HK-2 (cell line): ENCODE data around the gene SMAP1.

Source experiments
- DNase-seq: peaks from one replicate; pipeline ENCODE4 v3.0.0-alpha.2; 2018; ENCODE audit not compliant: unreplicated experiment

The SMAP1 gene

GRCh38 chr6:70667711-70668498 is at the start of gene SMAP1:
TSS of gene SMAP1 (plus strand) at chr6:70667883. CDS start at chr6:70668024, 141 bp downstream.
- peak; percentile 94 for DNase-seq

DNA sequence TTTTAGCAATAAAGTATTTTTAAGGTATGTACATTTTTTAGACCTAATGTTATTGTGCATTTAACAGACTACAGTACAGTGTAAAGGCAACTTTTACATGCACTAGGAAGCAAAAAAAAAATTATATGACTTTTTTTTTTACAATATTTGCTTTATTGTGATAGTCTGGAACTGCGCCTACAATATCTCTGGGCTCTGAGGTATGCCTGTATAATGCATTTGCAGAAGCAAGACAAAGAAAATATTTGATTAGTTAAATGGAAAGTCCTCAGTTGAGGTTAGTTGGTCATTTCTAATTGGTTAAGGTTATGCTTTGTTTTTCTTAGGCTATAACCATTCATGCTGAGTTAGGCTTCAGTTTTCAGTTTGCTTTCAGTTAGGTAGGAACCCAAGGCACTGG is 46.9 kb upstream of the SMAP1 start:
- DNase-seq: no peak

GRCh38 chr6:70622461-70622860 is 45.2 kb upstream of the SMAP1 start:
- no peak for DNase-seq

DNA sequence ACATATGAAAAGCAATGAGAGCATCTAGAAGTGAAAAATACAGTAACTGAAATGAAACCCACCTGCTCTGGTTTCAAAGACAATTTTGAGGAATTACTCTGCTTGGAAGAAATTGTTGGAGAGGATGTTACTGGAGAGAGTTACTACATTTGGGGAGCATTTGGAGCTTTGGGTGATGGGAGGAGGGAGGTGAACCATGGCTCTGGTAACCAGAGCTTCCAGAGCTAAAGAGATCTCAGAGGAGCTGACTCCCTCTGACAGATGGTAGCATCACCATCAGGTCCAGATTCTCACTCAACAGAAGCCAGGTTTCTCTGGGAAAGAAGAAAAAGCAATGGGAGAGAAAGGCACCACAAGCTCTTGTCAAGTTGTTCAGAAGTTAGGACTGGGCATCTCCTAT is 42.2 kb upstream of the SMAP1 start:
- no peak for DNase-seq

DNA sequence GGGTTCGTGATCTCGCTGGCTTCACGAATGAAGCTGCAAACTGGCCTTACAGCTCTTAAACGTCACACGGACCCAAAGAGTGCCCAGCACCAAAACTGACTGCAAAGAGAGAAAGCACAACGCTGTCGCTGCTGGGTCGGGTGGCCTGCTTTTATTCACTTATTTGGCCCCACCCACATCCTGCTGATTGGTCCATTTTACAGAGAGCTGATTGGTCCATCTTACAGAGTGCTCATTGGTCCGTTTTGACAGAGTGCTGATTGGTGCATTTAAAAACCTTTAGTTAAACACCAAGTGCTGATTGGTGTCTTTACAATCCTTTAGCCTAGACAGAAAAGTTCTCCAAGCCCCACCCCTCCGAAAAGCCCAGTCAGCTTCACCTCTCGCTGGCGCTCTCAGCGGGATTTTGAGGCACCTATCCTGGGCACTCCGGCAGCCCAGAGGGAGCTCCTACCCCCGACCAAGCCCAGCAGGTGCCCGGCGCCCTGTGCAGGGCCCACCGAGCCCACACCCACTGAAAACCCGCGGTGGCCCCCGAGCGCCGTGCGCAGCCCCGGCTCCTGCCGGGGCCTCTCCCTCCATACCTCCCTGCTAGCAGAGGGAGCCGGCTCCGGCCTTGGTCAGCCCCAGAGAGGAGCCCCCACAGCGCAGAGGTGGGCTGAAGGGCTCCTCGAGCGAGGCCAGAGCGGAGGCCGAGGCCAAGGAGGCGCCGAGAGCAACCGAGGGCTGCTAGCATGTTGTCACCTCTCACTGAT is 40.0 kb upstream of the SMAP1 start:
- DNase-seq: no peak

GRCh38 chr6:70629929-70630328 is 37.8 kb upstream of the SMAP1 start:
- no peak for DNase-seq

GRCh38 chr6:70633870-70634269 is 33.8 kb upstream of the SMAP1 start:
- DNase-seq: no peak

DNA sequence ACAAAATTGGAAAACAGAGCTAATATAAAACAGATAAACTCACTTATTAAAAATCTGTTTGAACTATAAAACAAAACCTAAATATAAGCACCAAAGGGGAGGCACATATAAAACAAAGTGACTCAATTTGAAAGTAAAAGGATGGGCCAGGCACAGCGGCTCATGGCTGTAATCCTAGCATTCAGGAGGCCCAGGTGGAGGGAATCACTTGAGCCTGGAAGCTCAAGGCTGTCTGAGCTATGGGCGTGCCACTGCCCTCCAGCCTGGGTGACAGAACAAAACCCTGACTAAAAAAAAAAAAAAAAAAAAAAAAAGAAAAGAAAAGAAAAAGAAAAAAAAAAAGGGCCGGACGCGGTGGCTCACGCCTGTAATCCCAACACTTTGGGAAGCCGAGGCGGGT is 31.1 kb upstream of the SMAP1 start:
- DNase-seq: no peak

- DNase-seq: no peak
Measured at GRCh38 chr6:70638468-70638867, 29.2 kb upstream of the SMAP1 start.

DNA sequence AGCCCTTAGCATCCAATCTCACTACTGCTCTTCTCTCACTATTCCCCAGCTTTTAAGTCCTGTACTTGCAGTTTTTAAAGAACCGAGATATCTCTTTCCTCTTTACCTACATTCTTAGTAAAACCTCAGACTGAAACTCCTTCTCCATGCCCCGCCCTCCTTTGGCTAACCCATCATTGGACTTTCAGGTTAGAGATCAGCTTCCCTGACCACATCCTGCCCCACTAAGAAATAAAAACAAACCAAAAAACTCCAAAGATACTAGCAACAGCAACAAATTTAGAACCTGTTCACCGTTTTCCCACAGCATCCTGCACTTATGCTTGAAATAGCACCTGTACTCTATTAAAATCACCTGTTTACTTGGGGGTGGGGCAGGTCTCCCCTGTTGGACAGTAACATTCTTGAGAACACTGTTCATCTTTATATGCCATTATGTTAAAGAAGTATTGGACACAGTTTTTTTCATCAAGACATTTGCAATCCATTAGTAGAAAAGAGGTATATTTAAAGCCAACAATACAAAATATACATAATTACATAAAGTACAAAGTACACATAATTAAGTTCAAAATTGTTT is 16.3 kb upstream of the SMAP1 start:
- DNase-seq: no peak

- no peak for DNase-seq
Measured at GRCh38 chr6:70652216-70652615, 15.5 kb upstream of the SMAP1 start.

DNA sequence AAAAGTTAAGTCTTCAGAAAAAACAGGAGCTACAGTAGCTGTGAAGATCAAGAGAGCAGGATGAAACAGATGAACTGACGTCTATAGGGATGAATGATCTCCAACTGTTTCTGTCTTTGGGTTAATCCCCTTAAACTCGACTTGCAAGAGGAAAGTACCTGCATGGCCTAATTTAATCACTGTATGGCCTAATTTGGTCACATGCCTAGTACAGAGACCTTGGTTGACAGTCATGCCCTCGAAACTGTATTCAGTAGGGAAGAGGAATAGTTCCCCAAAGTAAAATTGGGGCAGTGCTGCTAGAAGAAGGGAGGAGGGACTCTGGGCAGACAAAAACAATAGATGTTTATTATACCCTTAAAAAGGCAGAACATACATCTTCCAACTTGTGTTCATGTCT is 10.0 kb upstream of the SMAP1 start:
- no peak for DNase-seq

GRCh38 chr6:70663881-70664466 is 3.7 kb upstream of the SMAP1 start:
- DNase-seq: no peak

- DNase-seq: no peak
Measured at GRCh38 chr6:70666706-70667105, 977 bp upstream of the SMAP1 start.

DNA sequence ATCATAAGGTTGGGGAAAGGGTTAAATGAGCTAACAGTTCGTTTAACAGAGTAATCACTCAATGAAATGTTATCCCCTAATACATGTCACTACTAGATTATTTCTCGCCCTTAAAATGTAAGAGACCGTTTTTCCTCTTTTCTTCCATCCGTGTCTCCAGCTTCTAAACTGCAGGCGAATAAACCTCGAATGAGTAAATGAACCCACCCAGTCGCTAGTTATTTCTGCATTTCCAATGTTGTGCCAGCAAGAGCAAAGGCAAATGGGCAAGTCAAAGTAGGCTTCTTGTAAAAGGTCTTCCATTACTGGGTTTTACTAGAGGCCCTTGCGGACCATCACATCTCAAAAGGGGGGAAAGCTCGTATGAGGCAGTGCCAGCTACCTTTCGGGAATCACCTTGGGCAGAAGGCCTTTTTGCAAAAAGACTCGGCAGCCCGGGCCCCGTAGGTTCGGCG is 400 bp upstream of the SMAP1 start:
- no peak for DNase-seq

DNA sequence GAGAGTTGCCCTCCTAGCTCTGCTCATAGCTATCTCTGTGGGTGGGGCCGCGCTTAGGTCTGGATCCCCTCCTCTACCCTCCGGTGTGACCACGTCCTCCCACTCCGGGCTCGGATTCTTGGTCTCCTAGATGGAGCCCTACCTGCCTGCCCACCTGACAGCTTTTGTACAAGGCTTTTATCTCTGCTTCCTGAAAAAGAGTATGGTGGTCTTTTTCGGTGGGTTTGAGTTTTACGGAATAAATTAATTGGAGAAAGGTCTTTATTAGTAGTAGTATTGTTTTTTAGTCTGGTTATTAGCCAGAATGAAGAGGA is 773 bp downstream of the SMAP1 start:
- DNase-seq: no peak

DNA sequence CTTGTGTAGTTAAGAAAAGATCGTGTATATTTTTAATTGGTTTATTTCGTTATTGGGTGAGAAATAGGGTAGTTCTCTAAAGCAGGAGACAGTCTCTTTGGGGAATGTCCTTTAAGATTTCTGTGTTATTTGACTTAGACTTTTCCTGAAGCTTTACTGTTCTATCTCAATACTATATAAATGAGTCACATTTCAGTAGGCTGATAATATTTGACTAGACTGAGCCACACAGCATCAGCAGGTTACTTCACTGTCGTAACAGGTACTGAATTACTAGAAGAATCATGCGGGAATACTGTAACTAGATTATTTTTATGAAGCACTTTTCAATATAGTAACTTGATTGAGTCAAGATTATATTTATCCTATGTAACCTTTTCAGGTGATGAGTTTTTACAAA is 1.4 kb downstream of the SMAP1 start:
- DNase-seq: no peak

GRCh38 chr6:70672549-70672948 is 4.9 kb downstream of the SMAP1 start:
- no peak for DNase-seq

DNA sequence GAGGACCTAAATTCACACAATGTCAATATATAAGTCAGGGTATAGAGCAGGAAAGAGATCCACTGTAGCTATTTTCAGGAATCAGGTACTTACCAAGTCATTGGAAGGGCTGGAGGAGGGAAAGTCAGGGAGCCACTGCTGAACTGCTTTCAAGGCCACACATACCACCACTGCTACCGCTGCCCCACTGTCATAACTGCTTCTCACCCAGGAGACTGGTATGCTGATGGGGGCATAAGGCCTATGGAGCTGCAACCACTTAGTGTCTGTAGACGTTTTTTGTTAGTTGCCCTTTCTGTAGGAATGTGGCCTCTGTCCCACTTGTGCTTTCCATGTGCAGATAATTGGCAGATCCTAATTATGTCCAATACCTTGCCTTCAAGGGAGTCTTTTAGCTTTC is 5.4 kb downstream of the SMAP1 start:
- DNase-seq: no peak

DNA sequence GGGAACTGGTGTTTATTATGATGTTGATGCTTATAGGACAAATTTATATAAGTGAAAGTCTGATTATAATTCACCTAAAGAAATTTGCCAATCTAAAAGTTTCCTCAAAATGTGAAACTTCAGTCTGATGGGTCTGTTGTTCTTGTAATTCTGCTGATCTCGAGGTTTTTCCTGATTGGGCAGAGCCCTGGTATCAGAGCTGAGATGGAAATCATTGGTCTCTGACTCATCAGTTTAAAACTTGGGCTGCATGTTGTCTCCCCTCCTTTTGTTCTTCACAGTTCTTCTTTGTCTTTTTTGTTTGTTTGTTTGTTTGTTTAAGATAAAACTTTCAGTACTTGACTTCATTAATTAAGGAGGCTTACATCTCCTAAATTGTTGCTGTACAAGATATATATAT is 5.9 kb downstream of the SMAP1 start:
- DNase-seq: no peak

GRCh38 chr6:70675822-70676221 is 8.1 kb downstream of the SMAP1 start:
- no peak for DNase-seq

GRCh38 chr6:70676821-70677220 is 9.1 kb downstream of the SMAP1 start:
- no peak for DNase-seq

DNA sequence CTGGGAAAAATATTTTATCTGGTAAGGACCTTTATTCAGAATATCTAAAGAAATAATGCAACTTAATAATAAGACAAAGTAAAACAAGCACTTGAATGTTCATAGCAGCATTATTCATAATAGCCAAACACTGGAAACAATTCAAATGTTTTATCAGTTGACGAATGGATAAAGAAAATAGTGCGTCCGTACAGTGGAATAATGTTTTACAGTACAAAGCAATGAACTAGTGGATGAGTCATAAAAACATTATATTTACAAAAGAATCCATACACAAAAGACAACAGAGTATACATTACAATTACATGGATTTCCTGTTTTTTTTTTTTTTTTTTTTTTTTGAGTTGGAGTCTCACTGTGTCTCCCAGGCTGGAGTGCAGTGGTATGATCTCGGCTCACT is 12.7 kb downstream of the SMAP1 start:
- no peak for DNase-seq
